H9 (cell line): ENCODE data around the gene METTL8. TPM values are rescaled to one million over a fixed set of nuclear protein-coding genes. Genes with fewer than 3 reads are reported as not detected.

Source experiments
- DNase-seq: peaks from one replicate; pipeline ENCODE4 v3.0.0-alpha.2; 2017
- H2AFZ ChIP-seq: one replicate; pipeline ENCODE4 v1.6.1; 2013; ENCODE audit warnings: mild to moderate bottlenecking, low read length, control low read depth, moderate library complexity
- H2AK5ac ChIP-seq: 2 replicates; pipeline ENCODE4 v1.6.1; 2013; ENCODE audit warnings: low read length, control low read depth, mixed read lengths; ENCODE audit not compliant: insufficient read length
- H2BK120ac ChIP-seq: one replicate; pipeline ENCODE4 v1.6.1; 2013; ENCODE audit warnings: low read depth, mild to moderate bottlenecking, low read length, control low read depth, inconsistent platforms; ENCODE audit not compliant: poor library complexity, severe bottlenecking
- H2BK12ac ChIP-seq: 2 replicates; pipeline ENCODE4 v1.6.1; 2013; ENCODE audit warnings: low read length, control low read depth, mixed read lengths, low read depth; ENCODE audit not compliant: insufficient read length
- H2BK15ac ChIP-seq: 2 replicates; pipeline ENCODE4 v1.6.1; 2013; ENCODE audit warnings: low read depth, low read length, control low read depth
- H2BK20ac ChIP-seq: one replicate; pipeline ENCODE4 v1.6.1; 2013; ENCODE audit warnings: low read depth, mild to moderate bottlenecking, low read length, control low read depth, inconsistent platforms; ENCODE audit not compliant: poor library complexity, severe bottlenecking
- H2BK5ac ChIP-seq: 2 replicates; pipeline ENCODE4 v1.6.1; 2013; ENCODE audit warnings: low read length, control low read depth, mixed read lengths; ENCODE audit not compliant: insufficient read length
- H3K14ac ChIP-seq: 2 replicates; pipeline ENCODE4 v1.6.1; 2013; ENCODE audit warnings: low read length, control low read depth; ENCODE audit not compliant: insufficient read depth
- H3K18ac ChIP-seq: 2 replicates; pipeline ENCODE4 v1.6.1; 2013; ENCODE audit warnings: low read depth, mild to moderate bottlenecking, mixed read lengths, low read length, control low read depth; ENCODE audit not compliant: insufficient read length
- H3K23ac ChIP-seq: 2 replicates; pipeline ENCODE4 v1.6.1; 2013; ENCODE audit warnings: low read length, control low read depth, mixed read lengths, low read depth; ENCODE audit not compliant: insufficient read length
- H3K23me2 ChIP-seq: 2 replicates; pipeline ENCODE4 v1.6.1; 2013; ENCODE audit warnings: low read depth, mild to moderate bottlenecking, mixed read lengths, low read length, control low read depth; ENCODE audit not compliant: insufficient read length, poor library complexity, severe bottlenecking
- H3K27ac ChIP-seq: 2 replicates; pipeline ENCODE4 v1.5.1; 2013; ENCODE audit warnings: low read length, control low read depth, mixed read lengths, low read depth; ENCODE audit not compliant: insufficient read length
- H3K27me3 ChIP-seq: 2 replicates; pipeline ENCODE4 v1.6.1; 2013; ENCODE audit warnings: low read length, control low read depth, inconsistent platforms; ENCODE audit not compliant: insufficient read depth
- H3K4ac ChIP-seq: 2 replicates; pipeline ENCODE4 v1.6.1; 2013; ENCODE audit warnings: low read depth, mild to moderate bottlenecking, control low read depth, inconsistent platforms, low read length, moderate library complexity
- H3K4me1 ChIP-seq: 2 replicates; pipeline ENCODE4 v1.6.1; 2013; ENCODE audit warnings: low read length, control low read depth, inconsistent platforms; ENCODE audit not compliant: insufficient read depth
- H3K4me2 ChIP-seq: 2 replicates; pipeline ENCODE4 v1.6.1; 2013; ENCODE audit warnings: low read length, control low read depth, mixed read lengths; ENCODE audit not compliant: insufficient read length, insufficient read depth
- H3K56ac ChIP-seq: 2 replicates; pipeline ENCODE4 v1.6.1; 2013; ENCODE audit warnings: low read depth, mild to moderate bottlenecking, mixed read lengths, low read length, control low read depth; ENCODE audit not compliant: insufficient read length
- H3K79me1 ChIP-seq: 2 replicates; pipeline ENCODE4 v1.6.1; 2013; ENCODE audit warnings: low read depth, mild to moderate bottlenecking, moderate library complexity, low read length, control low read depth, inconsistent platforms; ENCODE audit not compliant: insufficient read depth, poor library complexity, severe bottlenecking
- H3K79me2 ChIP-seq: 2 replicates; pipeline ENCODE4 v1.6.1; 2013; ENCODE audit warnings: low read length, control low read depth, inconsistent platforms; ENCODE audit not compliant: insufficient read depth
- H3K9ac ChIP-seq: 2 replicates; pipeline ENCODE4 v1.6.1; 2013; ENCODE audit warnings: low read length, control low read depth, mixed read lengths; ENCODE audit not compliant: insufficient read length; ENCODE audit errors: extremely low read depth
- H3K9me3 ChIP-seq: one replicate; pipeline ENCODE4 v1.6.1; 2013; ENCODE audit warnings: low read depth, low read length, inconsistent platforms; ENCODE audit not compliant: control insufficient read depth
- H3T11ph ChIP-seq: one replicate; pipeline ENCODE4 v1.6.1; 2013; ENCODE audit warnings: mild to moderate bottlenecking, low read length, control low read depth, inconsistent platforms
- H4K20me1 ChIP-seq: one replicate; pipeline ENCODE4 v1.6.1; 2013; ENCODE audit not compliant: control insufficient read depth, insufficient read length, insufficient read depth
- H4K5ac ChIP-seq: 2 replicates; pipeline ENCODE4 v1.6.1; 2013; ENCODE audit warnings: low read depth, mild to moderate bottlenecking, mixed read lengths, low read length, control low read depth; ENCODE audit not compliant: insufficient read length
- H4K8ac ChIP-seq: replicated peaks from 2 replicates; pipeline ENCODE4 v1.6.1; 2013; ENCODE audit warnings: low read length, control low read depth, mixed read lengths, low read depth; ENCODE audit not compliant: insufficient read length
- H4K91ac ChIP-seq: 2 replicates; pipeline ENCODE4 v1.6.1; 2013; ENCODE audit warnings: low read depth, mild to moderate bottlenecking, moderate library complexity, mixed read lengths, low read length, control low read depth; ENCODE audit not compliant: insufficient read length
- H3K27ac Mint-ChIP-seq, 3 experiments: 2 replicates in 2 of 3; 3 replicates in 1 of 3; pipeline ENCODE4 v1.8.0; 2020 to 2021; ENCODE audit warnings: mixed read lengths in 3 of 3, mild to moderate bottlenecking in 1 of 3, moderate library complexity in 1 of 3
- H3K27me3 Mint-ChIP-seq: 2 replicates; pipeline ENCODE4 v1.8.0; 2021; ENCODE audit warnings: low read depth, mild to moderate bottlenecking, moderate library complexity, mixed read lengths
- H3K36me3 Mint-ChIP-seq, 3 experiments: 2 replicates in 2 of 3; 3 replicates in 1 of 3; pipeline ENCODE4 v1.8.0; 2020 to 2021; ENCODE audit warnings: low read depth in 3 of 3, mixed read lengths in 3 of 3; ENCODE audit not compliant: insufficient read depth in 1 of 3
- H3K4me1 Mint-ChIP-seq, 2 experiments: 2 replicates each; pipeline ENCODE4 v1.8.0; 2020; ENCODE audit warnings: mixed read lengths in 2 of 2
- H3K4me3 Mint-ChIP-seq, 2 experiments: 2 replicates in 1 of 2; 3 replicates in 1 of 2; pipeline ENCODE4 v1.8.0; 2020 to 2021; ENCODE audit warnings: mild to moderate bottlenecking in 2 of 2, mixed read lengths in 2 of 2, moderate library complexity in 1 of 2
- H3K9me3 Mint-ChIP-seq, 2 experiments: 2 replicates in 1 of 2; 3 replicates in 1 of 2; pipeline ENCODE4 v1.8.0; 2020; ENCODE audit warnings: mild to moderate bottlenecking in 2 of 2, mixed read lengths in 2 of 2, moderate library complexity in 1 of 2
- CTCF ChIP-seq: fragments of 200-600 bp; sonication (generic); conservative IDR thresholded peaks from 3 replicates; pipeline ENCODE4 v1.8.0; 2021; ENCODE audit warnings: antibody characterized with exemption, mild to moderate bottlenecking
- total RNA-seq: library from RNA; stranded (reverse); gene quantifications from 2 replicates; pipeline ENCODE4 v1.2.1, GENCODE V29; 2021

The METTL8 gene
- total RNA-seq, 1 experiment from 2014 or later = 40.9 TPM

DNA sequence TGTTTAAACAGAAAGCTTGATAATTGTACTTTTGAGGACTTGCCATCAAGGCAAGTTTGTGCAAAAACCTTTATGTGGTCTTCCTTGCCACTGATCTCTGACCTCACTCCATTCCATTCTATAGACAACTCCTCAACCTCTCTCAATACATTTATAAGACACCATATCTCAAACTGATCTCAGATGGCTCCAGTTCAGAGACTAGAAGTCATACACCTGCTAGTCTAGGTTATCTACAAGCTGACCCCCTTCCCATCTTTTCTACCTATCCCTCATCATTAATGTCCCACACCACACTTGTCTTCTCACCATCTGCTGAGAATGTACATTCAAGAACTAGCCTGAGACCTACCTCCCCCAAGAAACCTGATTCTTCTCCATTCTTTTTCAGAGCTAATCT, 113.1 kb downstream of the METTL8 start:
- Histone ChIP-seq H2BK20ac (no peak overlapping the region), H3K9ac (no peak overlapping the region), H2BK15ac (no peak overlapping the region), H2BK12ac (no peak overlapping the region), H4K91ac (no peak overlapping the region), H3K4me2 (no peak overlapping the region), H2BK120ac (no peak overlapping the region), H3K79me2 (no peaks in the 10 kb centered on the region), H3K14ac (no peak overlapping the region), H3K79me1 (no peaks in the 10 kb centered on the region), H3K4ac (no peak overlapping the region), H3K23me2 (no peaks in the 10 kb centered on the region), H3K18ac (no peak overlapping the region), H2AK5ac (no peak overlapping the region), H3K9me3 (no peaks in the 10 kb centered on the region), H4K8ac (no peak overlapping the region), H3K27ac (peak overlapping the region; percentile 97), H3K23ac (no peak overlapping the region), H4K5ac (no peak overlapping the region), H2AFZ (no peak overlapping the region), H3K56ac (no peak overlapping the region), H3K4me1 (peaks cover 17% of the 10 kb centered on the region; the same call in 1 of the 2 replicates), H3K27me3 (no peaks in the 10 kb centered on the region), H4K20me1 (no peaks in the 10 kb centered on the region), H3T11ph (no peak overlapping the region), H2BK5ac (no peak overlapping the region)
- peaks cover 9 to 23% (median 14%) of the 10 kb centered on the region in 3 experiments for H3K36me3 Mint-ChIP-seq
- no peaks in the 10 kb centered on the region for H3K27me3 Mint-ChIP-seq
- peak overlapping the region in 2 of 3 experiments; percentile 47 to 73; a peak in 3 of 7 replicates for H3K27ac Mint-ChIP-seq
- no peaks in the 10 kb centered on the region for H3K9me3 Mint-ChIP-seq
- no peak for TF ChIP-seq CTCF
- DNase-seq = no peak
- no peak overlapping the region for H3K4me3 Mint-ChIP-seq
- peaks cover 71 to 75% of the 10 kb centered on the region in 2 experiments for H3K4me1 Mint-ChIP-seq
